Vagina (tissue), 2 donors: ENCODE results near the gene CHST7.

Experiments used
- CTCF ChIP-seq, 3 experiments: fragments of 450-650 bp in 2 of 3; fragments of 200-600 bp in 1 of 3; sonication (generic) in 1 of 3; IDR thresholded peaks; one replicate each; pipeline ENCODE4 v1.5.1; 2017 to 2019; ENCODE audit warnings: antibody characterized with exemption in 3 of 3, mild to moderate bottlenecking in 2 of 3, moderate library complexity in 2 of 3
- POLR2A ChIP-seq, 2 donors: fragments of 450-650 bp; IDR thresholded peaks; one replicate each; pipeline ENCODE4 v1.6.1; 2017; ENCODE audit warnings: antibody characterized with exemption in 2 of 2, mild to moderate bottlenecking in 2 of 2, moderate library complexity in 2 of 2
- POLR2AphosphoS5 ChIP-seq, 2 donors: sonication (generic); formaldehyde crosslinking; IDR thresholded peaks; one replicate each; pipeline ENCODE4 v1.9.0; 2017; ENCODE audit warnings: antibody characterized with exemption in 2 of 2, mild to moderate bottlenecking in 2 of 2, low read depth in 1 of 2; ENCODE audit not compliant: insufficient read depth in 1 of 2

GRCh38 chrX:46575991-46576392, 2.4 kb downstream of the CHST7 start:
- TF ChIP-seq CTCF (IDR thresholded peaks at IDR 0.05) = no peak
- no peak for TF ChIP-seq POLR2A (IDR thresholded peaks at IDR 0.05)
- no peak for TF ChIP-seq POLR2AphosphoS5 (IDR thresholded peaks at IDR 0.05; ENCODE audit: insufficient read depth in 1 of 2, low read depth in 1 of 2)
